ENCODE measurements around the gene RIMKLB. TPM values are rescaled to one million over a fixed set of nuclear protein-coding genes. Genes with fewer than 3 reads are reported as not detected.

The RIMKLB gene
- polyA plus RNA-seq, 3 donors, result 95.3 to 139 (median 108) TPM

DNA sequence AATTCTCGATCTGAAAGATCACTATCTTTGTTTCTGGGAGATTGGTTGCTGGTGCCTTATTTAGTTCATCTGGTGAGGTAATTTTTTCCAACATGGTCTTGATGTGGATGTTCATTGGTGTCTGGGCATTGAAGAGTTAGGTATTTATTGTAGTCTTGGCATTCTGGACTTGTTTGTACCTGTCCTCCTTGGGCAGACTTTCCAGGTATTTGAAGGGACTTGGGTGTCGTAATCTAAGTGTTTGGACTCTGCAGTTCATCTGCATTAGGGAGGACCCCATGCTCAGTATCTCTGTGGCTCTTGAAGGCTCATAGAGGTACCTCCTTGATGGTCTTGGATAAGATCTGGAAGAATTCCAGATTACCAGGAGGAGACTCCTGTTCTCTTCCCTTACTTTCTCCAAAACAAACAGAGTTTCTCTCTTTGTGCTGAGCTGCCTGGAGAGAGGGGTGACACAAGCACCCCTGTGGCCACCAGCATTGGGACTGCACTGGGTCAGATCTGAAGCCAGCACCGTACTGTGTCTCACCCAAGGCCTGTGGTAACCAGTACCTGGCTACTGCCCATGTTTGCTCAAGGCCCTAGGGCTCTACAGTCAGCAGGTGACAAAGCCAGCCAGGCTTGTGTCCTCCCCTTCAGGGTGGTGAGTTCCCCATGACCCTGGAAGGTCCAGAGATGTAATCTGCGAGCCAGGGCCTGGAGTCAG, 129.9 kb downstream of the RIMKLB start:
- no peak for DNase-seq (ENCODE audit: extremely low read depth in 1 of 11, low read depth in 9 of 11, low spot score in 4 of 11)

GRCh38 chr12:8828257-8829124, 130.7 kb downstream of the RIMKLB start:
- DNase-seq (ENCODE audit: extremely low read depth in 1 of 11, low read depth in 9 of 11, low spot score in 4 of 11), result no peak

DNA sequence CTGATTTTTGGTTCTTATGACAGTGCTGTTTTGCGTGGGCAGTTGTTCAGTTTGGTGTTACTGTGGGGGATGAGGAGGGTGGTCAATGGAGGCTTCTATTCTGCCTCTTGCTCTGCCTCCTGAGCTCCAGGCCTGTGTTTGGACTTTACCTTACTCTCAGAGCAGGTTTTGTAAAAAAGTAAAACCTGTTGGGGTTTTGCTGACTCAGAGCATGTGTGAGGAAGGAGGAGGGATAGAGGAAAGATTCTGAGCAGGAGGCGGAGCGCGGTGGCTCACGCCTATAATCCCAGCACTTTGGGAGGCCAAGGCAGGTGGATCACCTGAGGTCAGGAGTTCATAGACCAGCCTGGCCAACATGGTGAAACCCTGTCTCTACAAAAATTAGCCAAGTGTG, 131.3 kb downstream of the RIMKLB start:
- DNase-seq (ENCODE audit: extremely low read depth in 1 of 11, low read depth in 9 of 11, low spot score in 4 of 11), result no peak

- no peak for DNase-seq (ENCODE audit: extremely low read depth in 1 of 11, low read depth in 9 of 11, low spot score in 4 of 11)
Measured at GRCh38 chr12:8829621-8830020, 131.8 kb downstream of the RIMKLB start.

DNA sequence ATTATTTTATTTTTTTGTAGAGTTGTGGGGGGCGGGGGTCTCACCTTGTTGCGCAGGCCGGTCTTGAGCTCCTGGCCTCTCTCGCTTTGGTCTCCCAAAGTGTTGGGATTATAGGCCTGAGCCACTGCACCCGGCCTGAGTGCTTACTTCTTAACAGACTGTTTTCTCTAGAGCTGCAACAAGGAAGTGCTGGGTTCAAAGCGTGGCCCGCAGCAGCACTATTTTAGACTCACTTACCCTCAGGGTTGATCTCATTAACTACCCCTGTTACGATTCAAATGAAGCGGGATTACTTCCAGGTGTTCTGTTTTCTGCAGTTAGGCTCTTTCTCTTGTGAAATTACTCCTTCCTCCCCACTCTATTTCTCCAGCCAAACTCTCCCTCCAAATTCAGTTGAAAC, 133.3 kb downstream of the RIMKLB start:
- no peak for DNase-seq (ENCODE audit: extremely low read depth in 1 of 11, low read depth in 9 of 11, low spot score in 4 of 11)

DNA sequence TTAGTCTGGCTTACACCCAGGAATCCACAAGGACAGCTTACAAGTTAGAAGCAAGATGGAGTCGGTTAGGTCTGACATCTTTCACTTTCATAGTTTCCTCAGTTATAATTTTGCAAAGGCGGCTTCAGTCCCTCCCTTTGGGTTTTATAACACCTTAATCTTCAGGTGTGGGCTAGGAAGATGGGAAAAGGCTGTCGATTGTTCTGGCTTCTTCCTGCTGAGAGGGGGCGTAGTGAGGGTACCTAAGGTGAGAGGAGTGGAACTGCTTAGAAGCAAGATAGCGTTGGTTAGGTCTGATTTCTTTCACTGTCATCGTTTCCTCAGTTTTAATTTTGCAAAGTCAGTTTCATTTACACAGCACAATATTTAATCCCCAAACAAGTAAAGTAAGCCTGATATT, 134.7 kb downstream of the RIMKLB start:
- no peak for DNase-seq (ENCODE audit: extremely low read depth in 1 of 11, low read depth in 9 of 11, low spot score in 4 of 11)

Other genes starting within 250 kb of the RIMKLB start
- gene CLEC6A, start 242.0 kb upstream of the RIMKLB start, polyA plus RNA-seq (ENCODE audit: insufficient read length in 3 of 3), result under 1 TPM; 0.11 to 0.20 (median 0.16) TPM
- under 1 TPM; 0.09 to 0.58 (median 0.56) TPM for gene CLEC4D, start 184.5 kb upstream of the RIMKLB start, polyA plus RNA-seq (ENCODE audit: insufficient read length in 3 of 3)
- 1 to 10 TPM; 1.3 to 2.9 (median 1.4) TPM for gene CLEC4E, start 157.1 kb upstream of the RIMKLB start, polyA plus RNA-seq (ENCODE audit: insufficient read length in 3 of 3)
- under 1 TPM; 0.44 to 0.61 (median 0.55) TPM for gene AICDA, start 85.1 kb upstream of the RIMKLB start, polyA plus RNA-seq (ENCODE audit: insufficient read length in 3 of 3)
- 1 to 10 TPM in 1 of 3 donors, under 1 TPM in 2; 0.24 to 6.1 (median 0.64) TPM for gene MFAP5, start 35.2 kb upstream of the RIMKLB start, polyA plus RNA-seq (ENCODE audit: insufficient read length in 3 of 3)
- gene A2ML1, start 124.6 kb downstream of the RIMKLB start, polyA plus RNA-seq (ENCODE audit: insufficient read length in 3 of 3), result under 1 TPM; 0.08 to 0.12 (median 0.09) TPM
- gene PHC1, start 216.5 kb downstream of the RIMKLB start, polyA plus RNA-seq (ENCODE audit: insufficient read length in 3 of 3), result 100 to 1,000 TPM in 1 of 3 donors, 10 to 100 TPM in 2; 71.1 to 103 (median 73.3) TPM

Data from renal cortex interstitium (tissue), 11 donors.